GM12891 (cell line): ENCODE data around the gene RAB1B.

Experiments used
- DNase-seq: peaks from one replicate; pipeline ENCODE4 v3.0.0; 2011; ENCODE audit warnings: low spot score; ENCODE audit not compliant: insufficient read length
- FAIRE-seq: peaks from 2 replicates; lab custom pipeline; 2011; peaks lifted over from hg19 to GRCh38; lab: Jason Lieb, UNC
- PAX5 ChIP-seq: IDR thresholded peaks from 2 replicates; pipeline ENCODE4 v1.6.1; 2011; ENCODE audit warnings: low read length, moderate library complexity, mild to moderate bottlenecking; ENCODE audit not compliant: insufficient read depth, severe bottlenecking
- POLR2A ChIP-seq: IDR thresholded peaks from 2 replicates; pipeline ENCODE4 v1.6.1; 2011; ENCODE audit warnings: low read depth, low read length, control low read depth
- POLR2AphosphoS5 ChIP-seq: IDR thresholded peaks from 2 replicates; pipeline ENCODE4 v1.6.1; 2011; ENCODE audit warnings: low read depth, low read length, control low read depth
- POU2F2 ChIP-seq: IDR thresholded peaks from 2 replicates; pipeline ENCODE4 v1.6.1; 2011; ENCODE audit warnings: low read depth, mild to moderate bottlenecking, control low read depth, low read length, moderate library complexity
- SPI1 ChIP-seq: IDR thresholded peaks from 2 replicates; pipeline ENCODE4 v1.6.1; 2011; ENCODE audit warnings: low read depth, low read length, control low read depth
- TAF1 ChIP-seq: IDR thresholded peaks from 2 replicates; pipeline ENCODE4 v1.6.1; 2011; ENCODE audit warnings: low read depth, low read length, control low read depth

RAB1B gene

GRCh38 chr11:66288671-66289547 is 20.5 kb downstream of the RAB1B start, which contains the start of gene YIF1A:
Gene YIF1A, minus strand, starts transcription at chr11:66289143. Its CDS starts 158 bp downstream, at chr11:66288985.
- FAIRE-seq: peak; percentile 100
- TF ChIP-seq POU2F2 (no peak; the same call in 1 of the 2 replicates), SPI1 (no peak), PAX5 (no peak), POLR2AphosphoS5 (peak; percentile 75), TAF1 (no peak), POLR2A (peak; percentile 80)
- DNase-seq: peak; percentile 100

DNA sequence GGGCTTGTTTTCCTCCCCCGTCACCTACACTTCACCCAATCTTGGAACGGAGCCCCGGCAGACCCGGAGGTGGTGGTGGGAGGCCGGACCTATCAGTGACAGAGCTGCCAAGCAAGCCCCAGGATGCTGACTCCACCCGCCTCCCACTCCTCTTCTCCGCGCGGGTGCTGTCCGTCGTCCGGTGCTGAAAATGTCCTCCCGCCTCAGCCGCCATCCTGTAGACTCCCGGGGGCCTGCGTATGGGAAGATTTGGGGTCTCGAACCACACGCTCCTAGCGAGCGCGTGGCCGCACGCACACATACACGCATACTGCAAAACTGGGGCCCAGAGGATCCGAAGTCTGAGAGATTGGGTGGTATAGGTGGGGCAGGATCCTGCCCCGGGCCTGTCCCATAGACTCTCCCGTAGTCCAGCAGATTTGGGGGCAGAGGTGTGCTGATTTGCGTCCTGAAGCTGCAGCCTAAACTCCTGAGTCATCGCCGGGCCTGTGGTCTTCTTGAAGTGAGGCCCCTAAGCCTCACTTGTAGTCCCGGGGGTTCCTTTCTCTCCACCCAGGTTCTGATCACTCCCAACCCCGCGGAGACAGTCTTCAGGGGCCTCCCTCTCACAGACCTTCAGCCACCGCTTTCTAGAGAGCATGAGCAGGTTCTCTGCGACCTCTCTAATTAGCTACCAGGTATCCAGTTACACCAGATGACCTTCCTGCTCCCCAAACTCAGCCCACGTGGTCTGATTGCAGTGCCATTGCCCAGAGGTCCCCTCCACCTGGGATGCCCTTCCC is 21.3 kb downstream of the RAB1B start:
- 0 out of 2 replicates have a peak, but pooled peaks have one; percentile 32 for TF ChIP-seq POU2F2
- TF ChIP-seq SPI1: no peak
- DNase-seq: peak; percentile 90
- no peak for FAIRE-seq

DNA sequence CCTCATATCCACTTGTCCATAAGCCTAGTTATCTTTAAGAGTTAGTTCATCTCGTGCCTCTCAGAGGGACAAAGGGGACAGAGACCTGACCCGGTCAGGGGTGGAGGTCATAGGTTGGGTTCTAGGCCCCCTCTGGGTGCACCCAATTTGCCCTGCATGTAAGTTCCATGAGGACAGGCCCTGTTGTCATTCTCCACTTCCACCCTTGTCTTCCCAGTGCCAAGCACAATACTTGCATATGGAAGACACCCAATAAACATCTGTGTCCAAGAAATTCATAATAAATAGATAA is 21.8 kb downstream of the RAB1B start:
- FAIRE-seq (no peak), DNase-seq (no peak)
- no peak for TF ChIP-seq PAX5
- no peak for TF ChIP-seq TAF1
- no peak for TF ChIP-seq POLR2A
- TF ChIP-seq POU2F2: no peak
- no peak for TF ChIP-seq POLR2AphosphoS5
- no peak for TF ChIP-seq SPI1

DNA sequence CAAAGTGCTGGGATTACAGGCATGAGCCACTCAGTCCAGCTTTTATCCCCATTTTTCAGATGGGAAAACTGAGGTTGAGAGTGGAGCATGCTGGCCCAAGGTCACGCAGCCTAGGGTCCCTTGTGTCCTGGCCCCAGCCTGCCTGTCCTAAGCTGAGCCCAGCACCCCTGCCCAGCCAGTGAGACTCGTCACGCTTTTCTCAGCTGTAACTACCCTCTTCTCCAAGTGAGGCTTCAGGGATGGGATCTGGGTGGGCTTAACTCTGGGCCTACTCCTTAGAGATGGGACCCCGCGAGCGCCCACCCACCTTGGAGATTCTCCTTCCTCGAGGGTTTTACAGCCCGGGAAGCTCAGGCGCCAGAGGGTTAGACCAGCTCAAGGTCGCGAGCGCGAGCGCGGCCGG is 22.9 kb downstream of the RAB1B start:
- DNase-seq: no peak
- no peak for FAIRE-seq
- no peak for TF ChIP-seq PAX5
- no peak for TF ChIP-seq TAF1
- no peak for TF ChIP-seq POU2F2
- no peak for TF ChIP-seq POLR2A
- TF ChIP-seq POLR2AphosphoS5: no peak
- no peak for TF ChIP-seq SPI1

- no peak for DNase-seq
- FAIRE-seq: no peak
- TF ChIP-seq POLR2AphosphoS5 (no peak), POLR2A (no peak), TAF1 (no peak)
Observed at GRCh38 chr11:66291706-66292542, 23.5 kb downstream of the RAB1B start, which contains the start of gene TMEM151A. Gene TMEM151A, plus strand, starts transcription at chr11:66291894. Its CDS starts 120 bp downstream, at chr11:66292014.

- no peak for TF ChIP-seq POU2F2
- no peak for TF ChIP-seq POLR2AphosphoS5
- no peak for TF ChIP-seq PAX5
- TF ChIP-seq SPI1: no peak
- no peak for TF ChIP-seq TAF1
- TF ChIP-seq POLR2A: no peak
- FAIRE-seq (no peak), DNase-seq (no peak)
Observed at GRCh38 chr11:66292543-66293332, 24.3 kb downstream of the RAB1B start.

DNA sequence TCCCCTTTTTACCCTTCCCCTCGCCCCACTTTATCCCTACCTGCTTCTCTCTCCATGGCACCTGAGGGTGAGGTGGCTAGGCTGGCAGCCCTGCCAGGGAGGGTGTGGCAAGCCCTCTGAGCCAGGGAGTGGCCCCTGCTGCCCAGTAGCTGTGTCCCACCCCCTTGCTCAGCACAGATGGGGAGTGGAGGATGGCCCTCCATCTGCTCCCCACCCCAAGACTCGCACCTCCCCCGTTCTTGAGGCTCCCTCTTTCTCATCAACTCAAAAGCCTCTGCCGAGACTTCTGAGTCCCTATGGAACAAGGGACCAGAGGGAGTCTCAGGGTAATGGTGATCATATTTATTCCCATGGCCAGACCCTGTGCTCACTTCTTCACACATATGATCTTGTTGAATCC is 24.9 kb downstream of the RAB1B start:
- no peak for FAIRE-seq
- no peak for DNase-seq
- TF ChIP-seq SPI1 (no peak), PAX5 (no peak), TAF1 (no peak), POU2F2 (no peak), POLR2AphosphoS5 (no peak), POLR2A (no peak)

- DNase-seq (no peak), FAIRE-seq (no peak)
- TF ChIP-seq SPI1 (no peak), PAX5 (no peak), POLR2AphosphoS5 (no peak), POU2F2 (no peak), POLR2A (no peak), TAF1 (no peak)
Observed at GRCh38 chr11:66293777-66294625, 25.6 kb downstream of the RAB1B start.
